B cell (primary cell): Measurements from ENCODE around the gene DCUN1D4.

Experiments
- EZH2 ChIP-seq: IDR thresholded peaks from 2 replicates; pipeline ENCODE4 v1.6.1; 2012; ENCODE audit warnings: borderline replicate concordance, low read depth, mild to moderate bottlenecking, moderate library complexity, low read length; ENCODE audit not compliant: insufficient read depth, poor library complexity, severe bottlenecking
- TF ChIP-seq, protein P1 (sequence below): fragments of 200-600 bp; IDR thresholded peaks from one replicate; pipeline ENCODE4 v1.8.0; 2022; ENCODE audit warnings: antibody characterized with exemption, mild to moderate bottlenecking

DNA sequence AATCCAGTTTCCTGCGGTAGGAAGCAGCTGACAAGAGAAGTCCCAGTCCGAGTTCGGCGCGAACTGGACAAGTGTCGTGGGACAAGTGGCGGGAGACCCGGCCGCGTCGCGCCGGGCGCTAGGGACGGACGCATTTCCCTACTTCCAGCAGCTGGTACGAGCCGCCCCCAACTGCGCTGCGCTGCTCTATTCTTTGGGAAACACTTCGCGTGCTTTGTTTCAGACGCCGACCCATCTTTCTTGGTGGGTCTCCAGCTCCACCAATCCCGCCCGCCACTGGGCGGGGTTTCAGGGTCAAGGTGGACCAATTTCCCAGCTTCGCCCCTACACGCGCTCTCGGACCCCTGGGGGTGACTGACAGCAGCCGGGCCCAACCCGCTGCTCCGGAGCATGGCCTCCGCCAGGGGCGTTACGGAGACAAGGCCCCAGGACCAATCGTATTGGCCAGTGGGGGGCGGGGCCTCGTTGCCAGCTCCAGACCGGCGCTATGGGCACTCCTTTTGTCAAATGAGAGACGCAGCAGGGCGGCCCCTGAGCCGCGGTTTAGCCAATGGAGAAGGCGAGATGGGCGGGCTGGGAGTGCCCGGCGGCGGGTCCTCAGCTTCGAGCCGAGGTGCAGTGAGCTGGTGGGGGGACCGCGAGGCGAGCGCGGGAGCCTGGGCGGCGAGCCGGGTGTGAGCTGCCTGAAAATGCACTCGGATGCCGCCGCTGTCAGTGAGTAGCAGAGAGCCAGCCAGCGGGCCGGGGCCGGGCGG is at the start of gene DCUN1D4:
- TF ChIP-seq, protein P1, sequence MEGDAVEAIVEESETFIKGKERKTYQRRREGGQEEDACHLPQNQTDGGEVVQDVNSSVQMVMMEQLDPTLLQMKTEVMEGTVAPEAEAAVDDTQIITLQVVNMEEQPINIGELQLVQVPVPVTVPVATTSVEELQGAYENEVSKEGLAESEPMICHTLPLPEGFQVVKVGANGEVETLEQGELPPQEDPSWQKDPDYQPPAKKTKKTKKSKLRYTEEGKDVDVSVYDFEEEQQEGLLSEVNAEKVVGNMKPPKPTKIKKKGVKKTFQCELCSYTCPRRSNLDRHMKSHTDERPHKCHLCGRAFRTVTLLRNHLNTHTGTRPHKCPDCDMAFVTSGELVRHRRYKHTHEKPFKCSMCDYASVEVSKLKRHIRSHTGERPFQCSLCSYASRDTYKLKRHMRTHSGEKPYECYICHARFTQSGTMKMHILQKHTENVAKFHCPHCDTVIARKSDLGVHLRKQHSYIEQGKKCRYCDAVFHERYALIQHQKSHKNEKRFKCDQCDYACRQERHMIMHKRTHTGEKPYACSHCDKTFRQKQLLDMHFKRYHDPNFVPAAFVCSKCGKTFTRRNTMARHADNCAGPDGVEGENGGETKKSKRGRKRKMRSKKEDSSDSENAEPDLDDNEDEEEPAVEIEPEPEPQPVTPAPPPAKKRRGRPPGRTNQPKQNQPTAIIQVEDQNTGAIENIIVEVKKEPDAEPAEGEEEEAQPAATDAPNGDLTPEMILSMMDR, result no peak
- no peak for TF ChIP-seq EZH2
